ENCODE results near the gene RPS26. TPM values are rescaled to one million over a fixed set of nuclear protein-coding genes. Genes with fewer than 3 reads are reported as not detected.

The RPS26 gene
- total and polyA plus RNA-seq, 2 of the 13 experiments (the other 11 are each of a cell fraction or from before 2014, with no cell fraction given) = 150 to 421 TPM

DNA sequence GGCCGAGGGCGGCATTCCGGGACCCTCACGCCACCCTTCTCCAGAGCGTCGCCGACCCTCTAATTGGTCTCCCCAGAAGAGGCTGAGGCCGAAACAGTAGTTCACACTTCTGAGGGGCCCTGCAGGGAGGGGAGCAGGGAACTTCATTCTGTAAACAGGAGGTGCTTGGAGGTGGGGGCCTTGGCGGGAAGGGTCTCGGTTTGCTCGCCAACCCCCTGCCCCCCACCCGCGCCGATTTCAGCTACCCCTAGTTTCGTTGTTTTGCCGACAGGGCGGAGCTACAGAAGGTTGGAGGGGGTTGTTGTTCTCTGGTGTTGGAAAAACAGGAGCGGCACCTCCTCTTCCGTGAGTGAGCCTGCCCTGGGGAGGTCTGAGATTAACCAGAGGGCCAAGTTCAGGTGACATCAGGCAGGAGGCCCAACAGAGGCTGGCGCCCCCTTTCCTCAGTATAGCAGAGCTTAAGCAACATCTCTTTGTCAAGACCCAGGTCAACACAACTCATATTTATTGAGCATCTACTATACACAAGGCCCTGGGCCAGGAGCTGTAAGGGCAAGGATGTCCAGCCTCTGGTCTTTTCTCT, 38.9 kb downstream of the RPS26 start (continued):
- TF ChIP-seq, protein P1, sequence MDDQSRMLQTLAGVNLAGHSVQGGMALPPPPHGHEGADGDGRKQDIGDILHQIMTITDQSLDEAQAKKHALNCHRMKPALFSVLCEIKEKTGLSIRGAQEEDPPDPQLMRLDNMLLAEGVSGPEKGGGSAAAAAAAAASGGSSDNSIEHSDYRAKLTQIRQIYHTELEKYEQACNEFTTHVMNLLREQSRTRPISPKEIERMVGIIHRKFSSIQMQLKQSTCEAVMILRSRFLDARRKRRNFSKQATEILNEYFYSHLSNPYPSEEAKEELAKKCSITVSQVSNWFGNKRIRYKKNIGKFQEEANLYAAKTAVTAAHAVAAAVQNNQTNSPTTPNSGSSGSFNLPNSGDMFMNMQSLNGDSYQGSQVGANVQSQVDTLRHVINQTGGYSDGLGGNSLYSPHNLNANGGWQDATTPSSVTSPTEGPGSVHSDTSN (CRISPR knock-in tag; IDR thresholded peaks at IDR 0.05; ENCODE audit: borderline replicate concordance) = no peak
- TF ChIP-seq SNAPC2 (CRISPR knock-in tag; IDR thresholded peaks at IDR 0.05) (no peak), NFKB2 (CRISPR knock-in tag; IDR thresholded peaks at IDR 0.05; ENCODE audit: borderline replicate concordance) (no peak; the same call in 1 of the 2 replicates), HOXA9 (CRISPR knock-in tag; IDR thresholded peaks at IDR 0.05; ENCODE audit: borderline replicate concordance) (no peak), NCOA2 (CRISPR knock-in tag; IDR thresholded peaks at IDR 0.05) (peak; percentile 77), ADNP (CRISPR knock-in tag; IDR thresholded peaks at IDR 0.05) (0 out of 2 replicates have a peak, but pooled peaks have one; percentile 67), SPEN (CRISPR knock-in tag; IDR thresholded peaks at IDR 0.05; ENCODE audit: low read depth) (peak; percentile 68; the same call in 1 of the 2 replicates), KDM6A (CRISPR knock-in tag; IDR thresholded peaks at IDR 0.05; ENCODE audit: low read depth) (no peak), GATA4 (IDR thresholded peaks at IDR 0.05; ENCODE audit: borderline replicate concordance, low read depth) (peak; percentile 64; the same call in 1 of the 2 replicates), ZSCAN25 (CRISPR knock-in tag; IDR thresholded peaks at IDR 0.05) (no peak; the same call in 1 of the 2 replicates), PPARG (CRISPR knock-in tag; conservative IDR thresholded peaks at IDR 0.05) (peak; percentile 26; the same call in 1 of the 2 replicates), TOPORS (CRISPR knock-in tag; IDR thresholded peaks at IDR 0.05) (no peak), PHF5A (CRISPR knock-in tag; IDR thresholded peaks at IDR 0.05; ENCODE audit: low read depth, unreplicated experiment) (no peak), TBL1XR1 (IDR thresholded peaks at IDR 0.05; ENCODE audit: borderline replicate concordance, low read length, partially characterized antibody) (peak; percentile 79), THAP11 (CRISPR knock-in tag; IDR thresholded peaks at IDR 0.05) (peak; percentile 74), ZNF382 (CRISPR knock-in tag; IDR thresholded peaks at IDR 0.05; ENCODE audit: borderline replicate concordance) (no peak), KAT8 (CRISPR knock-in tag; IDR thresholded peaks at IDR 0.05) (no peak), ZNF790 (CRISPR knock-in tag; IDR thresholded peaks at IDR 0.05; ENCODE audit: borderline replicate concordance) (peak; percentile 54; the same call in 1 of the 2 replicates), ZNF446 (CRISPR knock-in tag; IDR thresholded peaks at IDR 0.05) (no peak), ZNF451 (CRISPR knock-in tag; IDR thresholded peaks at IDR 0.05) (no peak; the same call in 1 of the 2 replicates), HOXA5 (CRISPR knock-in tag; IDR thresholded peaks at IDR 0.05) (no peak)
- TF ChIP-seq, protein P2, sequence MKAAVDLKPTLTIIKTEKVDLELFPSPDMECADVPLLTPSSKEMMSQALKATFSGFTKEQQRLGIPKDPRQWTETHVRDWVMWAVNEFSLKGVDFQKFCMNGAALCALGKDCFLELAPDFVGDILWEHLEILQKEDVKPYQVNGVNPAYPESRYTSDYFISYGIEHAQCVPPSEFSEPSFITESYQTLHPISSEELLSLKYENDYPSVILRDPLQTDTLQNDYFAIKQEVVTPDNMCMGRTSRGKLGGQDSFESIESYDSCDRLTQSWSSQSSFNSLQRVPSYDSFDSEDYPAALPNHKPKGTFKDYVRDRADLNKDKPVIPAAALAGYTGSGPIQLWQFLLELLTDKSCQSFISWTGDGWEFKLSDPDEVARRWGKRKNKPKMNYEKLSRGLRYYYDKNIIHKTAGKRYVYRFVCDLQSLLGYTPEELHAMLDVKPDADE (CRISPR knock-in tag; IDR thresholded peaks at IDR 0.05) = no peak
- TF ChIP-seq, protein P3, sequence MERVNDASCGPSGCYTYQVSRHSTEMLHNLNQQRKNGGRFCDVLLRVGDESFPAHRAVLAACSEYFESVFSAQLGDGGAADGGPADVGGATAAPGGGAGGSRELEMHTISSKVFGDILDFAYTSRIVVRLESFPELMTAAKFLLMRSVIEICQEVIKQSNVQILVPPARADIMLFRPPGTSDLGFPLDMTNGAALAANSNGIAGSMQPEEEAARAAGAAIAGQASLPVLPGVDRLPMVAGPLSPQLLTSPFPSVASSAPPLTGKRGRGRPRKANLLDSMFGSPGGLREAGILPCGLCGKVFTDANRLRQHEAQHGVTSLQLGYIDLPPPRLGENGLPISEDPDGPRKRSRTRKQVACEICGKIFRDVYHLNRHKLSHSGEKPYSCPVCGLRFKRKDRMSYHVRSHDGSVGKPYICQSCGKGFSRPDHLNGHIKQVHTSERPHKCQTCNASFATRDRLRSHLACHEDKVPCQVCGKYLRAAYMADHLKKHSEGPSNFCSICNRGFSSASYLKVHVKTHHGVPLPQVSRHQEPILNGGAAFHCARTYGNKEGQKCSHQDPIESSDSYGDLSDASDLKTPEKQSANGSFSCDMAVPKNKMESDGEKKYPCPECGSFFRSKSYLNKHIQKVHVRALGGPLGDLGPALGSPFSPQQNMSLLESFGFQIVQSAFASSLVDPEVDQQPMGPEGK (CRISPR knock-in tag; IDR thresholded peaks at IDR 0.05) = peak; percentile 98
- TF ChIP-seq, protein P4, sequence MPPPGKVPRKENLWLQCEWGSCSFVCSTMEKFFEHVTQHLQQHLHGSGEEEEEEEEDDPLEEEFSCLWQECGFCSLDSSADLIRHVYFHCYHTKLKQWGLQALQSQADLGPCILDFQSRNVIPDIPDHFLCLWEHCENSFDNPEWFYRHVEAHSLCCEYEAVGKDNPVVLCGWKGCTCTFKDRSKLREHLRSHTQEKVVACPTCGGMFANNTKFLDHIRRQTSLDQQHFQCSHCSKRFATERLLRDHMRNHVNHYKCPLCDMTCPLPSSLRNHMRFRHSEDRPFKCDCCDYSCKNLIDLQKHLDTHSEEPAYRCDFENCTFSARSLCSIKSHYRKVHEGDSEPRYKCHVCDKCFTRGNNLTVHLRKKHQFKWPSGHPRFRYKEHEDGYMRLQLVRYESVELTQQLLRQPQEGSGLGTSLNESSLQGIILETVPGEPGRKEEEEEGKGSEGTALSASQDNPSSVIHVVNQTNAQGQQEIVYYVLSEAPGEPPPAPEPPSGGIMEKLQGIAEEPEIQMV (CRISPR knock-in tag; IDR thresholded peaks at IDR 0.05; ENCODE audit: low read depth) = no peak
